Astrocyte (in vitro differentiated cells and primary cell): Measurements from ENCODE around the gene YIF1A. TPM values are rescaled to one million over a fixed set of nuclear protein-coding genes. Genes with fewer than 3 reads are reported as not detected.

Source experiments
- DNase-seq: peaks from one replicate; pipeline ENCODE4 v3.0.0-alpha.2; 2010; ENCODE audit warnings: low read depth
- FAIRE-seq: peaks from 2 replicates; lab custom pipeline; 2011; peaks lifted over from hg19 to GRCh38; lab: Jason Lieb, UNC
- H2AFZ ChIP-seq: 2 replicates; pipeline ENCODE4 v1.6.0; 2012; ENCODE audit warnings: low read depth, low read length, inconsistent platforms
- H3K27ac ChIP-seq: 2 replicates; pipeline ENCODE4 v1.5.1; 2011; ENCODE audit warnings: low read depth, low read length, inconsistent platforms
- H3K27me3 ChIP-seq: 2 replicates; pipeline ENCODE4 v1.6.0; 2011; ENCODE audit warnings: low read length, inconsistent platforms; ENCODE audit not compliant: insufficient read depth
- H3K36me3 ChIP-seq: 2 replicates; pipeline ENCODE4 v1.5.1; 2011; ENCODE audit warnings: low read length, inconsistent platforms; ENCODE audit not compliant: insufficient read depth
- H3K4me1 ChIP-seq: 2 replicates; pipeline ENCODE4 v1.5.1; 2011; ENCODE audit warnings: low read length, inconsistent platforms; ENCODE audit not compliant: insufficient read depth
- H3K4me2 ChIP-seq: 2 replicates; pipeline ENCODE4 v1.6.0; 2012; ENCODE audit warnings: low read length, inconsistent platforms
- H3K4me3 ChIP-seq: 2 replicates; pipeline ENCODE4 v1.5.1; 2011; ENCODE audit warnings: low read depth, mild to moderate bottlenecking, low read length, inconsistent platforms; ENCODE audit not compliant: insufficient read depth
- H3K79me2 ChIP-seq: 2 replicates; pipeline ENCODE4 v1.6.0; 2012; ENCODE audit warnings: mild to moderate bottlenecking, low read length, inconsistent platforms; ENCODE audit not compliant: insufficient read depth
- H3K9ac ChIP-seq: 2 replicates; pipeline ENCODE4 v1.6.0; 2012; ENCODE audit warnings: mild to moderate bottlenecking, low read length, inconsistent platforms
- H3K9me3 ChIP-seq: 2 replicates; pipeline ENCODE4 v1.5.1; 2012; ENCODE audit warnings: low read depth, mild to moderate bottlenecking, low read length, inconsistent platforms; ENCODE audit not compliant: insufficient read depth
- H4K20me1 ChIP-seq: 2 replicates; pipeline ENCODE4 v1.6.0; 2012; ENCODE audit warnings: low read length, inconsistent platforms; ENCODE audit not compliant: insufficient read depth
- H3K27ac Mint-ChIP-seq: one replicate; pipeline ENCODE4 v1.8.0; 2021; ENCODE audit warnings: mild to moderate bottlenecking, mixed read lengths; ENCODE audit not compliant: unreplicated experiment
- H3K27me3 Mint-ChIP-seq: one replicate; pipeline ENCODE4 v1.8.0; 2021; ENCODE audit warnings: low read depth, mixed read lengths; ENCODE audit not compliant: unreplicated experiment
- H3K36me3 Mint-ChIP-seq: one replicate; pipeline ENCODE4 v1.8.0; 2021; ENCODE audit warnings: low read depth, mixed read lengths; ENCODE audit not compliant: unreplicated experiment
- H3K4me1 Mint-ChIP-seq: one replicate; pipeline ENCODE4 v1.8.0; 2021; ENCODE audit warnings: low read depth, mixed read lengths; ENCODE audit not compliant: unreplicated experiment
- H3K4me3 Mint-ChIP-seq: one replicate; pipeline ENCODE4 v1.8.0; 2021; ENCODE audit warnings: mild to moderate bottlenecking, moderate library complexity, mixed read lengths; ENCODE audit not compliant: unreplicated experiment
- H3K9me3 Mint-ChIP-seq: one replicate; pipeline ENCODE4 v1.8.0; 2021; ENCODE audit warnings: mild to moderate bottlenecking, mixed read lengths; ENCODE audit not compliant: unreplicated experiment
- CTCF ChIP-seq: IDR thresholded peaks from 2 replicates; pipeline ENCODE4 v1.5.1; 2011; ENCODE audit warnings: low read depth, mild to moderate bottlenecking, inconsistent platforms, low read length, moderate library complexity; ENCODE audit not compliant: insufficient read depth
- EZH2 ChIP-seq: IDR thresholded peaks from 2 replicates; pipeline ENCODE4 v1.6.1; 2012; ENCODE audit warnings: mild to moderate bottlenecking, low read length, inconsistent platforms; ENCODE audit not compliant: insufficient read depth
- total RNA-seq: library from RNA; stranded (reverse); gene quantifications from 2 replicates; pipeline ENCODE4 v1.2.1, GENCODE V29; 2021

Gene YIF1A
- total RNA-seq, 1 donor from 2014 or later = 129 TPM

GRCh38 chr11:66294626-66295620 lies 6.0 kb upstream of the YIF1A start:
- Histone ChIP-seq H2AFZ (no peak overlapping the region), H3K9ac (no peak overlapping the region), H3K4me1 (peaks cover 1% of the 10 kb centered on the region), H3K9me3 (no peaks in the 10 kb centered on the region), H3K4me3 (no peak overlapping the region), H3K27ac (no peak overlapping the region), H3K79me2 (no peaks in the 10 kb centered on the region), H3K27me3 (peaks cover 31% of the 10 kb centered on the region), H4K20me1 (no peaks in the 10 kb centered on the region), H3K36me3 (no peaks in the 10 kb centered on the region), H3K4me2 (no peak overlapping the region)
- no peak for FAIRE-seq
- H3K4me1 Mint-ChIP-seq = peaks cover 8% of the 10 kb centered on the region
- no peak for DNase-seq
- peaks cover 4% of the 10 kb centered on the region for H3K36me3 Mint-ChIP-seq
- H3K27ac Mint-ChIP-seq = no peak overlapping the region
- no peak overlapping the region for H3K4me3 Mint-ChIP-seq
- no peaks in the 10 kb centered on the region for H3K9me3 Mint-ChIP-seq
- TF ChIP-seq EZH2 (no peak), CTCF (no peak)
- H3K27me3 Mint-ChIP-seq = peaks cover 40% of the 10 kb centered on the region

- Histone ChIP-seq H3K27ac (no peak overlapping the region), H2AFZ (no peak overlapping the region), H3K79me2 (no peaks in the 10 kb centered on the region), H3K4me3 (no peak overlapping the region), H3K36me3 (no peaks in the 10 kb centered on the region), H4K20me1 (no peaks in the 10 kb centered on the region), H3K4me2 (no peak overlapping the region), H3K4me1 (peaks cover 6% of the 10 kb centered on the region), H3K9me3 (no peaks in the 10 kb centered on the region), H3K27me3 (peaks cover 31% of the 10 kb centered on the region), H3K9ac (no peak overlapping the region)
- TF ChIP-seq EZH2 = no peak
- no peak for TF ChIP-seq CTCF
- H3K4me1 Mint-ChIP-seq = peaks cover 10% of the 10 kb centered on the region
- no peak for FAIRE-seq
- H3K9me3 Mint-ChIP-seq = no peaks in the 10 kb centered on the region
- DNase-seq = no peak
- H3K36me3 Mint-ChIP-seq = peaks cover 6% of the 10 kb centered on the region
- peaks cover 36% of the 10 kb centered on the region for H3K27me3 Mint-ChIP-seq
- H3K4me3 Mint-ChIP-seq = no peak overlapping the region
- peak overlapping the region; percentile 26 for H3K27ac Mint-ChIP-seq
Observed at GRCh38 chr11:66293777-66294625, 5.1 kb upstream of the YIF1A start.
